K562 (cell line): Measurements from ENCODE around the gene FANCI. TPM values are rescaled to one million over a fixed set of nuclear protein-coding genes. Genes with fewer than 3 reads are reported as not detected.

Source experiments
- ATAC-seq: fragments of 200-7000 bp; cut with Tn5 transposase; 3 replicates; pipeline ENCODE4 v1.9.1; 2020; ENCODE audit warnings: moderate library complexity
- BruUV-seq: library from RNA; stranded (reverse); fragments of 400-500 nt; replicated peaks from 2 replicates; lab custom pipeline; 2021; lab: Mats Ljungman, UMichigan
- CTCF ChIA-PET: fragments of 300-600 bp; formaldehyde crosslinking; extraction: SDS; loops from one replicate; lab custom pipeline; 2021; ENCODE audit warnings: low intra/inter-chr PET ratio; lab: Yijun Ruan, JAX
- POLR2A ChIA-PET: fragments of 300-600, 350-650 bp; sonication (Branson Sonifier 250); formaldehyde crosslinking; extraction: SDS; loops from one replicate; lab custom pipeline; 2021; ENCODE audit warnings: antibody characterized with exemption, inconsistent platforms; lab: Yijun Ruan, JAX
- DNase-seq, 4 experiments: peaks; one replicate each; pipeline versions ENCODE4 v3.0.0 to v3.0.0-alpha.2; 2011 to 2018; ENCODE audit warnings: low spot score in 3 of 4, mixed read lengths in 3 of 4; ENCODE audit errors: extremely low read depth in 1 of 4
- FAIRE-seq: peaks from 2 replicates; lab custom pipeline; 2011; peaks lifted over from hg19 to GRCh38; lab: Jason Lieb, UNC
- H2AFZ ChIP-seq: 2 replicates; pipeline ENCODE4 v1.6.0; 2011; ENCODE audit warnings: low read depth, low read length, control low read depth, inconsistent platforms
- H3K27ac ChIP-seq: fragments of 200-600 bp; 3 replicates; pipeline ENCODE4 v1.8.0; 2011; ENCODE audit warnings: low read depth, mild to moderate bottlenecking, control low read depth, inconsistent platforms, low read length, moderate library complexity, mixed read lengths; ENCODE audit errors: extremely low read depth
- H3K27me3 ChIP-seq, 2 experiments: fragments of 300-600 bp in 1 of 2; 2 replicates in 1 of 2; 3 replicates in 1 of 2; pipeline versions ENCODE4 v1.6.0 to v1.8.0; 2011; ENCODE audit warnings: inconsistent platforms in 2 of 2, low read length in 2 of 2, mild to moderate bottlenecking in 1 of 2, mixed read lengths in 1 of 2, moderate library complexity in 1 of 2; ENCODE audit not compliant: control insufficient read depth in 2 of 2, insufficient read depth in 2 of 2
- H3K36me3 ChIP-seq: fragments of 300-600 bp; 3 replicates; pipeline ENCODE4 v1.8.0; 2011; ENCODE audit warnings: mild to moderate bottlenecking, low read length, inconsistent platforms; ENCODE audit not compliant: control insufficient read depth, insufficient read depth
- H3K4me1 ChIP-seq, 2 experiments: fragments of 200-600 bp in 1 of 2; replicated peaks in 1 of 2; 2 replicates in 1 of 2; 3 replicates in 1 of 2; pipeline versions ENCODE4 v1.5.1 to v1.8.0; 2011; ENCODE audit warnings: inconsistent platforms in 2 of 2, low read length in 2 of 2, mild to moderate bottlenecking in 1 of 2, mixed read lengths in 1 of 2, moderate library complexity in 1 of 2; ENCODE audit not compliant: control insufficient read depth in 2 of 2, insufficient read depth in 2 of 2
- H3K4me2 ChIP-seq: 2 replicates; pipeline ENCODE4 v1.6.1; 2011; ENCODE audit warnings: low read length, control low read depth, inconsistent platforms, mixed read lengths; ENCODE audit not compliant: insufficient read depth
- H3K4me3 ChIP-seq: fragments of 200-600 bp; sonication (generic), shearing (Covaris generic); 2 replicates; pipeline ENCODE4 v1.5.1; 2016; ENCODE audit warnings: control low read depth, inconsistent platforms
- H3K79me2 ChIP-seq: fragments of 200-600 bp; 3 replicates; pipeline ENCODE4 v1.8.0; 2011; ENCODE audit warnings: low read length, inconsistent platforms; ENCODE audit not compliant: control insufficient read depth, insufficient read depth
- H3K9ac ChIP-seq, 2 experiments: 2 replicates each; pipeline versions ENCODE4 v1.6.0 to v1.6.1; 2011; ENCODE audit warnings: low read depth in 2 of 2, low read length in 2 of 2, control low read depth in 1 of 2, inconsistent platforms in 1 of 2, mild to moderate bottlenecking in 1 of 2, mixed read lengths in 1 of 2; ENCODE audit not compliant: insufficient read depth in 1 of 2
- H3K9me1 ChIP-seq: one replicate; pipeline ENCODE4 v1.6.0; 2011; ENCODE audit warnings: inconsistent platforms, mild to moderate bottlenecking, low read length, moderate library complexity; ENCODE audit not compliant: control insufficient read depth, insufficient read depth
- H3K9me3 ChIP-seq: replicated peaks from 2 replicates; pipeline ENCODE4 v1.5.1; 2011; ENCODE audit warnings: low read depth, low read length, inconsistent platforms; ENCODE audit not compliant: control insufficient read depth, insufficient read depth
- H4K20me1 ChIP-seq: replicated peaks from 2 replicates; pipeline ENCODE4 v1.6.1; 2011; ENCODE audit warnings: low read length, inconsistent platforms, mixed read lengths; ENCODE audit not compliant: control insufficient read depth, insufficient read depth
- BHLHE40 ChIP-seq: IDR thresholded peaks from 2 replicates; pipeline ENCODE4 v1.6.1; 2011; ENCODE audit warnings: low read length, improper control_type of control experiment
- CREB1 ChIP-seq, 2 experiments: sonication (generic) in 1 of 2; formaldehyde crosslinking in 1 of 2; IDR thresholded peaks; 2 replicates each; pipeline versions ENCODE4 v1.6.1 to v1.8.0; 2012 to 2022; ENCODE audit warnings: inconsistent platforms in 1 of 2, mild to moderate bottlenecking in 1 of 2, missing genetic modification reagents in 1 of 2, moderate library complexity in 1 of 2
- CREM ChIP-seq: IDR thresholded peaks from 2 replicates; pipeline ENCODE4 v1.6.1; 2014; ENCODE audit warnings: antibody characterized with exemption, low read depth
- ETV5 ChIP-seq: sonication (generic); formaldehyde crosslinking; IDR thresholded peaks from 2 replicates; pipeline ENCODE4 v1.4.0; 2020; ENCODE audit warnings: low read depth, mild to moderate bottlenecking, missing genetic modification reagents
- JUND ChIP-seq, 2 experiments: IDR thresholded peaks; 2 replicates in 1 of 2; 3 replicates in 1 of 2; pipeline ENCODE4 v1.6.1; 2011; ENCODE audit warnings: borderline replicate concordance in 2 of 2, low read depth in 2 of 2, low read length in 2 of 2, improper control_type of control experiment in 1 of 2, missing biosample characterization in 1 of 2, missing genetic modification characterization in 1 of 2, missing genetic modification reagents in 1 of 2
- L3MBTL2 ChIP-seq: fragments of 450-650 bp; IDR thresholded peaks from 2 replicates; pipeline ENCODE4 v1.6.1; 2016; ENCODE audit warnings: mild to moderate bottlenecking, moderate library complexity
- MAX ChIP-seq: sonication (generic); formaldehyde crosslinking; IDR thresholded peaks from 2 replicates; pipeline ENCODE4 v1.9.0; 2022; ENCODE audit warnings: mild to moderate bottlenecking, missing genetic modification reagents
- WGBS: fragments of 100-300 bp; shearing (Covaris generic); methylation state at CpG from one replicate; pipeline ENCODE4 v1.1.6; 2016; ENCODE audit warnings: low coverage, mixed read lengths; ENCODE audit not compliant: insufficient coverage; ENCODE audit errors: missing lambda C conversion rate; 5-methylcytosine and 5-hydroxymethylcytosine counted together
- in situ Hi-C: fragments of 300-500 bp; cut with MboI; formaldehyde crosslinking; loops from 4 replicates; pipeline ENCODE4 v1.15.0; 2018; ENCODE audit warnings: inconsistent platforms, mixed read lengths
- intact Hi-C: fragments of 100-400 bp; cut with micrococcal nuclease; formaldehyde crosslinking; loops from 2 replicates; pipeline ENCODE4 v1.14.2; 2022
- polyA plus RNA-seq, 8 experiments: library from polyadenylated mRNA; depleted of rRNA in 4 of 8; stranded (reverse) in 5 of 8; unstranded in 3 of 8; fragments of >200 nt; fragmentation: Nextera tagmentation in 2 of 8; fragmentation: Illumina TruSeq in 1 of 8; extraction: Ambion mirVana in 2 of 8; extraction: Trizol in 1 of 8; gene quantifications; 2 replicates each; pipeline versions ENCODE4 v1.2.1 to v1.2.3, GENCODE V29; 2011 to 2014; ENCODE audit warnings: inconsistent platforms in 1 of 8, missing spikeins in 1 of 8
- total RNA-seq, 7 experiments: library from RNA; depleted of rRNA in 6 of 7; stranded (reverse); fragments of >200 nt in 6 of 7; fragmentation: Illumina TruSeq in 2 of 7; extraction: Trizol in 2 of 7; gene quantifications; 2 replicates each; pipeline versions ENCODE4 v1.2.1 to v1.2.3, GENCODE V29; 2011 to 2021; ENCODE audit warnings: low replicate concordance in 1 of 7
- TF ChIP-seq, protein P1 (sequence below): fragments of 450-650 bp; IDR thresholded peaks from 2 replicates; pipeline ENCODE4 v1.6.1; 2016; ENCODE audit warnings: mild to moderate bottlenecking, moderate library complexity

The FANCI gene
- total and polyA plus RNA-seq, 9 of the 15 experiments (the other 6 are each of a cell fraction or from before 2014, with no cell fraction given), result 72.1 to 165 (median 131) TPM

- intact Hi-C loops, result loop anchor here (1.0 to 10.0 kb wide), 4 partner anchors 40 to 196 kb away; no protein-coding TSS in a partner anchor
- H4K20me1 ChIP-seq, result peaks cover 23% of the 10 kb centered on the region
- H3K79me2 ChIP-seq, result no peaks in the 10 kb centered on the region
- H3K4me3 ChIP-seq, result peak overlapping the region; percentile 50
- H3K27me3 ChIP-seq, result peaks cover 51 to 88% of the 10 kb centered on the region in 2 experiments
- BruUV-seq, result no TSS peak
- no peaks in the 10 kb centered on the region for H3K9me3 ChIP-seq
- peak overlapping the region; percentile 96 for H2AFZ ChIP-seq
- FAIRE-seq (no peak), ATAC-seq (peak; percentile 94), DNase-seq (peak; percentile 86 to 90 (median 90))
- H3K36me3 ChIP-seq, result no peaks in the 10 kb centered on the region
- in situ Hi-C loops, result no loop called here
- POLR2A ChIA-PET, result interaction anchor here (0.6 to 0.8 kb wide), 4 partner anchors 12 to 60 kb away, joined by 3 to 4 read pairs (median 3); no protein-coding TSS in a partner anchor
- no peaks in the 10 kb centered on the region for H3K9me1 ChIP-seq
- peak overlapping the region; percentile 81 for H3K4me2 ChIP-seq
- H3K27ac ChIP-seq, result no peak overlapping the region
- H3K4me1 ChIP-seq, result peaks cover 0 to 41% of the 10 kb centered on the region in 2 experiments; a peak in 2 of 5 replicates
- H3K9ac ChIP-seq, result peak overlapping the region in 1 of 2 experiments; percentile 90; a peak in 2 of 4 replicates
- WGBS, result 1% methylated on average over 34 of the region's 68 CpGs
- CTCF ChIA-PET, result interaction anchor here (0.6 to 5.1 kb wide), 8 partner anchors 41 to 584 kb away, joined by 3 to 65 read pairs (median 7); no protein-coding TSS in a partner anchor
- TF ChIP-seq CREM, result peak; percentile 20
- TF ChIP-seq ETV5 (CRISPR knock-in tag), result 0 out of 2 replicates have a peak, but pooled peaks have one; percentile 73
- TF ChIP-seq JUND (IDR thresholded peaks at IDR 0.05; ENCODE audit: borderline replicate concordance, low read depth, low read length), result 0 out of 2 replicates have a peak, but pooled peaks have one; percentile 2
- no peak for TF ChIP-seq JUND (tag; IDR thresholded peaks at IDR 0.05; ENCODE audit: borderline replicate concordance, low read depth, low read length)
- TF ChIP-seq BHLHE40, result peak; percentile 15; the same call in 1 of the 2 replicates
- TF ChIP-seq MAX (CRISPR knock-in tag), result peak; percentile 29
- TF ChIP-seq, protein P1, sequence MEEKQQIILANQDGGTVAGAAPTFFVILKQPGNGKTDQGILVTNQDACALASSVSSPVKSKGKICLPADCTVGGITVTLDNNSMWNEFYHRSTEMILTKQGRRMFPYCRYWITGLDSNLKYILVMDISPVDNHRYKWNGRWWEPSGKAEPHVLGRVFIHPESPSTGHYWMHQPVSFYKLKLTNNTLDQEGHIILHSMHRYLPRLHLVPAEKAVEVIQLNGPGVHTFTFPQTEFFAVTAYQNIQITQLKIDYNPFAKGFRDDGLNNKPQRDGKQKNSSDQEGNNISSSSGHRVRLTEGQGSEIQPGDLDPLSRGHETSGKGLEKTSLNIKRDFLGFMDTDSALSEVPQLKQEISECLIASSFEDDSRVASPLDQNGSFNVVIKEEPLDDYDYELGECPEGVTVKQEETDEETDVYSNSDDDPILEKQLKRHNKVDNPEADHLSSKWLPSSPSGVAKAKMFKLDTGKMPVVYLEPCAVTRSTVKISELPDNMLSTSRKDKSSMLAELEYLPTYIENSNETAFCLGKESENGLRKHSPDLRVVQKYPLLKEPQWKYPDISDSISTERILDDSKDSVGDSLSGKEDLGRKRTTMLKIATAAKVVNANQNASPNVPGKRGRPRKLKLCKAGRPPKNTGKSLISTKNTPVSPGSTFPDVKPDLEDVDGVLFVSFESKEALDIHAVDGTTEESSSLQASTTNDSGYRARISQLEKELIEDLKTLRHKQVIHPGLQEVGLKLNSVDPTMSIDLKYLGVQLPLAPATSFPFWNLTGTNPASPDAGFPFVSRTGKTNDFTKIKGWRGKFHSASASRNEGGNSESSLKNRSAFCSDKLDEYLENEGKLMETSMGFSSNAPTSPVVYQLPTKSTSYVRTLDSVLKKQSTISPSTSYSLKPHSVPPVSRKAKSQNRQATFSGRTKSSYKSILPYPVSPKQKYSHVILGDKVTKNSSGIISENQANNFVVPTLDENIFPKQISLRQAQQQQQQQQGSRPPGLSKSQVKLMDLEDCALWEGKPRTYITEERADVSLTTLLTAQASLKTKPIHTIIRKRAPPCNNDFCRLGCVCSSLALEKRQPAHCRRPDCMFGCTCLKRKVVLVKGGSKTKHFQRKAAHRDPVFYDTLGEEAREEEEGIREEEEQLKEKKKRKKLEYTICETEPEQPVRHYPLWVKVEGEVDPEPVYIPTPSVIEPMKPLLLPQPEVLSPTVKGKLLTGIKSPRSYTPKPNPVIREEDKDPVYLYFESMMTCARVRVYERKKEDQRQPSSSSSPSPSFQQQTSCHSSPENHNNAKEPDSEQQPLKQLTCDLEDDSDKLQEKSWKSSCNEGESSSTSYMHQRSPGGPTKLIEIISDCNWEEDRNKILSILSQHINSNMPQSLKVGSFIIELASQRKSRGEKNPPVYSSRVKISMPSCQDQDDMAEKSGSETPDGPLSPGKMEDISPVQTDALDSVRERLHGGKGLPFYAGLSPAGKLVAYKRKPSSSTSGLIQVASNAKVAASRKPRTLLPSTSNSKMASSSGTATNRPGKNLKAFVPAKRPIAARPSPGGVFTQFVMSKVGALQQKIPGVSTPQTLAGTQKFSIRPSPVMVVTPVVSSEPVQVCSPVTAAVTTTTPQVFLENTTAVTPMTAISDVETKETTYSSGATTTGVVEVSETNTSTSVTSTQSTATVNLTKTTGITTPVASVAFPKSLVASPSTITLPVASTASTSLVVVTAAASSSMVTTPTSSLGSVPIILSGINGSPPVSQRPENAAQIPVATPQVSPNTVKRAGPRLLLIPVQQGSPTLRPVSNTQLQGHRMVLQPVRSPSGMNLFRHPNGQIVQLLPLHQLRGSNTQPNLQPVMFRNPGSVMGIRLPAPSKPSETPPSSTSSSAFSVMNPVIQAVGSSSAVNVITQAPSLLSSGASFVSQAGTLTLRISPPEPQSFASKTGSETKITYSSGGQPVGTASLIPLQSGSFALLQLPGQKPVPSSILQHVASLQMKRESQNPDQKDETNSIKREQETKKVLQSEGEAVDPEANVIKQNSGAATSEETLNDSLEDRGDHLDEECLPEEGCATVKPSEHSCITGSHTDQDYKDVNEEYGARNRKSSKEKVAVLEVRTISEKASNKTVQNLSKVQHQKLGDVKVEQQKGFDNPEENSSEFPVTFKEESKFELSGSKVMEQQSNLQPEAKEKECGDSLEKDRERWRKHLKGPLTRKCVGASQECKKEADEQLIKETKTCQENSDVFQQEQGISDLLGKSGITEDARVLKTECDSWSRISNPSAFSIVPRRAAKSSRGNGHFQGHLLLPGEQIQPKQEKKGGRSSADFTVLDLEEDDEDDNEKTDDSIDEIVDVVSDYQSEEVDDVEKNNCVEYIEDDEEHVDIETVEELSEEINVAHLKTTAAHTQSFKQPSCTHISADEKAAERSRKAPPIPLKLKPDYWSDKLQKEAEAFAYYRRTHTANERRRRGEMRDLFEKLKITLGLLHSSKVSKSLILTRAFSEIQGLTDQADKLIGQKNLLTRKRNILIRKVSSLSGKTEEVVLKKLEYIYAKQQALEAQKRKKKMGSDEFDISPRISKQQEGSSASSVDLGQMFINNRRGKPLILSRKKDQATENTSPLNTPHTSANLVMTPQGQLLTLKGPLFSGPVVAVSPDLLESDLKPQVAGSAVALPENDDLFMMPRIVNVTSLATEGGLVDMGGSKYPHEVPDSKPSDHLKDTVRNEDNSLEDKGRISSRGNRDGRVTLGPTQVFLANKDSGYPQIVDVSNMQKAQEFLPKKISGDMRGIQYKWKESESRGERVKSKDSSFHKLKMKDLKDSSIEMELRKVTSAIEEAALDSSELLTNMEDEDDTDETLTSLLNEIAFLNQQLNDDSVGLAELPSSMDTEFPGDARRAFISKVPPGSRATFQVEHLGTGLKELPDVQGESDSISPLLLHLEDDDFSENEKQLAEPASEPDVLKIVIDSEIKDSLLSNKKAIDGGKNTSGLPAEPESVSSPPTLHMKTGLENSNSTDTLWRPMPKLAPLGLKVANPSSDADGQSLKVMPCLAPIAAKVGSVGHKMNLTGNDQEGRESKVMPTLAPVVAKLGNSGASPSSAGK, result peak; percentile 83
- TF ChIP-seq L3MBTL2, result peak; percentile 88
- no peak for TF ChIP-seq CREB1 (IDR thresholded peaks at IDR 0.05)
- TF ChIP-seq CREB1 (CRISPR knock-in tag; IDR thresholded peaks at IDR 0.05), result peak; percentile 59
Measured at GRCh38 chr15:89358755-89359439, 115.1 kb downstream of the FANCI start.
